Mesendoderm (in vitro differentiated cells): Measurements from ENCODE around the gene CDIPT.
"Not testable (repeated sequence)": the region's sequence is repeated elsewhere in the genome, so short reads cannot be mapped to it uniquely, and the experiment has no call there.

Experiments
- DNase-seq: peaks from one replicate; pipeline ENCODE4 v3.0.0; 2013
- H2AK5ac ChIP-seq: 2 replicates; pipeline ENCODE4 v1.6.1; 2013; ENCODE audit warnings: low read length, inconsistent platforms
- H2BK120ac ChIP-seq: 2 replicates; pipeline ENCODE4 v1.6.1; 2013; ENCODE audit warnings: low read depth, mild to moderate bottlenecking, low read length, moderate library complexity, mixed read lengths
- H2BK15ac ChIP-seq: replicated peaks from 2 replicates; pipeline ENCODE4 v1.6.1; 2013; ENCODE audit warnings: low read depth, mild to moderate bottlenecking, moderate library complexity
- H2BK5ac ChIP-seq: 2 replicates; pipeline ENCODE4 v1.6.1; 2013; ENCODE audit warnings: low read length, inconsistent platforms
- H3K18ac ChIP-seq: 2 replicates; pipeline ENCODE4 v1.6.1; 2013; ENCODE audit warnings: mild to moderate bottlenecking, low read length, mixed read lengths
- H3K23ac ChIP-seq: one replicate; pipeline ENCODE4 v1.6.1; 2013; ENCODE audit warnings: low read length
- H3K27ac ChIP-seq: 2 replicates; pipeline ENCODE4 v1.5.1; 2013; ENCODE audit warnings: low read depth, mild to moderate bottlenecking, inconsistent platforms, low read length, moderate library complexity
- H3K27me3 ChIP-seq: 2 replicates; pipeline ENCODE4 v1.6.1; 2013; ENCODE audit warnings: low read length, control low read depth, mild to moderate bottlenecking, inconsistent platforms; ENCODE audit not compliant: insufficient read depth, poor library complexity
- H3K36me3 ChIP-seq: 2 replicates; pipeline ENCODE4 v1.6.1; 2013; ENCODE audit warnings: low read length, inconsistent platforms; ENCODE audit not compliant: control insufficient read depth, insufficient read depth
- H3K4ac ChIP-seq: one replicate; pipeline ENCODE4 v1.6.1; 2013; ENCODE audit warnings: low read depth, mild to moderate bottlenecking, low read length, moderate library complexity
- H3K4me1 ChIP-seq: 2 replicates; pipeline ENCODE4 v1.6.1; 2013; ENCODE audit warnings: low read depth, low read length, inconsistent platforms; ENCODE audit not compliant: control insufficient read depth
- H3K4me2 ChIP-seq: 2 replicates; pipeline ENCODE4 v1.6.1; 2013; ENCODE audit warnings: low read length
- H3K4me3 ChIP-seq: 2 replicates; pipeline ENCODE4 v1.5.1; 2013; ENCODE audit warnings: mild to moderate bottlenecking, low read length
- H3K56ac ChIP-seq: one replicate; pipeline ENCODE4 v1.6.1; 2013; ENCODE audit warnings: low read length
- H3K79me1 ChIP-seq: 2 replicates; pipeline ENCODE4 v1.6.1; 2013; ENCODE audit warnings: low read length, inconsistent platforms
- H3K79me2 ChIP-seq: 2 replicates; pipeline ENCODE4 v1.6.1; 2013; ENCODE audit warnings: mild to moderate bottlenecking, low read length; ENCODE audit not compliant: control insufficient read depth, insufficient read depth
- H3K9ac ChIP-seq: 2 replicates; pipeline ENCODE4 v1.6.1; 2013; ENCODE audit warnings: low read length, inconsistent platforms
- H4K5ac ChIP-seq: one replicate; pipeline ENCODE4 v1.6.1; 2013; ENCODE audit warnings: low read length
- H4K8ac ChIP-seq: one replicate; pipeline ENCODE4 v1.6.1; 2013; ENCODE audit warnings: low read depth, mild to moderate bottlenecking, control low read depth, low read length, moderate library complexity
- WGBS: extraction: QIAGEN DNeasy Blood & Tissue Kit; methylation state at CpG from one replicate; pipeline ENCODE4 v1.1.7; 2013; ENCODE audit warnings: low lambda C conversion rate, missing lambda C conversion rate; ENCODE audit not compliant: insufficient coverage; ENCODE audit errors: extremely low coverage; 5-methylcytosine and 5-hydroxymethylcytosine counted together

CDIPT gene

DNA sequence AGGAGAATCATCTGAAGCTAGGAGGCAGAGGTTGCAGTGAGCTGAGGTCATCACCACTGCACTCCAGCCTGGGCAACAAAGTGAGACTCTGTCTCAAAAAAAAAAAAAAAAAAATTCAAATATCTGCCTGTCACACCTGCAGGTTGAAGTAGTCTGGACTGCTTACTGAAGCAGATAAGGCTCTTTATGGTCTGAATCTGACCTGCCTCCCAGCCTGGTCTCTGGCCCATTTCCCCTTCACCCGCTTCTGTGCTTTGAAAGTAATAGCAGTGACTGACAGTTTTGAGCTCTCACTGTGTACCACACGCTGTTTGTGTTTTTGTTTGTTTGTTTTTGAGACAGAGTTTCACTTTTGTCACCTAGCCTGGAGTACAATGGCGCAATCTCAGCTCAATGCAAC, 30.5 kb upstream of the CDIPT start:
- H3K18ac ChIP-seq, result no peak overlapping the region

DNA sequence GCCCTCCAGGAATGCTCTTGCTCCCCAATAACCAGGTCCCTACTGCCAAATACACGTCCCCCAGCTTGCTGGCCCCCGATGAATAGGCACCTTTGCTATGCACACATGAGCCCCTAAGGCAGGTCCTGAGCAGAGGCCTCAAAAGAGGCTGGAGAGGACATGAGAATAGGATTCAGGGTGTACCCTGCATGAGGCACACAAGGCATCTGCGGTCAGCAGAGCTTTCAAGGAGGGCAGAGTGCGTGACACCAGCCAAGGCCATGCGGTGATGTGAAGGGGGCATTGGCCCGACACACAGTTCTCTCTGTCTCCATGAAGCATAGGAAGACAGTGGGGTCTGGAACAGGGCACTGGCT, 29.4 kb upstream of the CDIPT start:
- Histone ChIP-seq H3K18ac (no peak overlapping the region), H3K4me2 (no peak overlapping the region), H3K56ac (no peak overlapping the region), H3K36me3 (no peaks in the 10 kb centered on the region), H4K8ac (no peak overlapping the region), H3K4ac (no peak overlapping the region), H4K5ac (no peak overlapping the region), H2AK5ac (no peak overlapping the region), H3K4me3 (no peak overlapping the region), H3K9ac (no peak overlapping the region), H2BK5ac (no peak overlapping the region), H3K27me3 (no peaks in the 10 kb centered on the region), H3K4me1 (no peaks in the 10 kb centered on the region), H3K79me1 (no peaks in the 10 kb centered on the region), H3K79me2 (no peaks in the 10 kb centered on the region), H3K23ac (no peak overlapping the region), H2BK15ac (no peak overlapping the region), H3K27ac (no peak overlapping the region), H2BK120ac (no peak overlapping the region)
- DNase-seq, result no peak
- WGBS, result no CpG with 5 or more reads among the region's 6 CpGs

More for the DNA sequence above, 30.5 kb upstream of the CDIPT start:
- Histone ChIP-seq H3K27ac (no peak overlapping the region), H3K4me1 (peaks cover 3% of the 10 kb centered on the region), H2BK15ac (no peak overlapping the region), H4K8ac (no peak overlapping the region), H4K5ac (no peak overlapping the region), H3K79me2 (no peaks in the 10 kb centered on the region), H3K79me1 (peaks cover 2% of the 10 kb centered on the region), H3K36me3 (no peaks in the 10 kb centered on the region), H2BK120ac (no peak overlapping the region), H3K4ac (no peak overlapping the region), H3K4me3 (no peak overlapping the region), H2BK5ac (no peak overlapping the region), H3K27me3 (no peaks in the 10 kb centered on the region), H3K56ac (no peak overlapping the region), H3K9ac (no peak overlapping the region), H3K23ac (no peak overlapping the region), H2AK5ac (no peak overlapping the region), H3K4me2 (no peak overlapping the region)
- WGBS, result no CpG with 5 or more reads among the region's 3 CpGs
- no peak for DNase-seq

DNA sequence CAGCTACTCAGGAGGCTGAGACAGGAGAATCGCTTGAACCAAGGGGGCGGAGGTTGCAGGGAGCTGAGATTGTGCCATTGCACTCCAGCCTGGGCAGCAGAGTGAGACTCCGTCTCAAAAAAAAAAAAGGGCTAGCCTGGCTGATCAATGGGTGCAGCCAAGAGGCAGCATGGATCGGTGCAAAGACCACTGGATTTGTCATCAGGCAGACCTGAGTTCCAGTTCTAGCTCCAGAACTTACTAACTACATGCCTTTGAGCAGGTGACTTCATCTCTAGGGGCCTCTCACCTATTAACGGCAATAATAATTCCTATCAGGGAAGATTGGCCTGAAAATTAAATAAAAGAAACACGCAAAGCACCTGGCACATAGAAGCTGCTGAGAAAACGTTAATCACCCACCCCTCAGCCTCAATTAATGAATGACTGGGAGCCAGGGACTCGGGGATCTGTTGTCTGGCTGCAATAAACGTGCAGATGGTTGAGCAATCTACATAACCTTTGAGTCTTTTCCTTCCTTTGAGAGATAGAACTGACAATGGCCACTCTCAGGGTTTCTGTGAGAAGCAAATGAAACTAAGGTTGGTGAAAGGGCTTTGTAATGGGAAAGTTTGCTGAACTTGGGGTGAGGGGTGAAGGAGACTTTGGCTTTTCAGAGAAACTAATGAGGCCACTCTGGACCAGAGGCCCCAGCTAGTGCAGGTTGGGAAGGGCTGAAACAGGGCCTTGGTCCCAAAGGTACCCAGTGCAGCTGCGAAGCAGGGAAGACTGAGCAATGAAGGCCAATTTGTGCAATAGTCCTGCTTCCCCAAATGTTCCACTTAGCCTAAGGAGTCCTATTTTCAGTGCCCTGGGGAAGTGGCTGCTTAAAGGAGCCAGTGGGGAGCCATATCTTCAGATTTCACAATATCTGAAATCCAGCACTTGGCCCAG, 28.8 kb upstream of the CDIPT start:
- H3K4ac ChIP-seq, result no peak overlapping the region
- H3K18ac ChIP-seq, result no peak overlapping the region
- DNase-seq, result no peak
- H3K4me1 ChIP-seq, result no peaks in the 10 kb centered on the region
- no peaks in the 10 kb centered on the region for H3K36me3 ChIP-seq
- no peak overlapping the region for H2AK5ac ChIP-seq
- H3K9ac ChIP-seq, result no peak overlapping the region
- WGBS, result no CpG with 5 or more reads among the region's 10 CpGs
- no peak overlapping the region for H4K8ac ChIP-seq
- H3K27ac ChIP-seq, result no peak overlapping the region
- H3K4me3 ChIP-seq, result no peak overlapping the region
- H3K27me3 ChIP-seq, result no peaks in the 10 kb centered on the region
- no peak overlapping the region for H3K56ac ChIP-seq
- H3K23ac ChIP-seq, result no peak overlapping the region
- no peak overlapping the region for H2BK120ac ChIP-seq
- H2BK5ac ChIP-seq, result no peak overlapping the region
- H3K79me2 ChIP-seq, result no peaks in the 10 kb centered on the region
- H2BK15ac ChIP-seq, result no peak overlapping the region
- H3K4me2 ChIP-seq, result no peak overlapping the region
- H4K5ac ChIP-seq, result no peak overlapping the region
- H3K79me1 ChIP-seq, result no peaks in the 10 kb centered on the region

DNA sequence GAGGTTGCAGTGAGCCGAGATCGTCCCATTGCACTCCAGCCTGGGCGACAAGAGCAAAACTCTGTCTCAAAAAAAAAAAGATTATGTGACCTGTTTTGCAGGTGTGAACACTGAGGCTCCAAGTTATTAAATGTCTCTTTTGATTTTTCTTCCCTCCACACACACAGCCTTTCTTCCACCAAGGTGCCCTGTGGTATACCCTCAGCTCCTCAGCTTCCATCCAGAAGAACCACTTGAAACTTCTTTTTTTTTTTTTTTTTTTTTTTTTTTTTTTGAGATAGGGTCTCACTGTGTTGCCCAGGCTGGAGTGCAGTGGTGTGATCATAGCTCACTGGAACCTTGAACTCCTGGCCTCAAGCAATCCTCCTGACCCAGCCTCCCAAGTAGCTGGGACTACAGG, 26.3 kb upstream of the CDIPT start:
- H3K18ac ChIP-seq, H3K4me1 ChIP-seq, H4K8ac ChIP-seq, H2BK15ac ChIP-seq, H3K4me3 ChIP-seq, H3K36me3 ChIP-seq, H3K27me3 ChIP-seq, H2BK5ac ChIP-seq, H3K9ac ChIP-seq, H4K5ac ChIP-seq, H3K56ac ChIP-seq, H2AK5ac ChIP-seq, H3K4ac ChIP-seq, H3K27ac ChIP-seq, H2BK120ac ChIP-seq, DNase-seq, H3K4me2 ChIP-seq, H3K79me1 ChIP-seq, H3K79me2 ChIP-seq, H3K23ac ChIP-seq: not testable (repeated sequence)
- no CpG with 5 or more reads among the region's 3 CpGs for WGBS

- Histone ChIP-seq H3K36me3 (peaks cover 2% of the 10 kb centered on the region), H3K23ac (no peak overlapping the region), H2BK5ac (no peak overlapping the region), H3K4me2 (no peak overlapping the region), H4K5ac (no peak overlapping the region), H3K9ac (no peak overlapping the region), H2BK15ac (no peak overlapping the region), H3K4me1 (no peaks in the 10 kb centered on the region), H3K79me1 (no peaks in the 10 kb centered on the region), H3K56ac (no peak overlapping the region), H3K27ac (no peak overlapping the region), H4K8ac (no peak overlapping the region), H3K4me3 (no peak overlapping the region), H3K4ac (no peak overlapping the region), H2BK120ac (no peak overlapping the region), H2AK5ac (no peak overlapping the region), H3K79me2 (no peaks in the 10 kb centered on the region), H3K18ac (no peak overlapping the region), H3K27me3 (no peaks in the 10 kb centered on the region)
- no peak for DNase-seq
- WGBS, result no CpG with 5 or more reads among the region's 6 CpGs
Measured at GRCh38 chr16:29883987-29884386, 21.0 kb upstream of the CDIPT start.

- no peak overlapping the region for H3K27ac ChIP-seq
- no peaks in the 10 kb centered on the region for H3K79me2 ChIP-seq
- H3K27me3 ChIP-seq, result no peaks in the 10 kb centered on the region
- H2BK15ac ChIP-seq, result no peak overlapping the region
- no peak overlapping the region for H3K4ac ChIP-seq
- no peak overlapping the region for H3K18ac ChIP-seq
- no peak for DNase-seq
- H3K36me3 ChIP-seq, result peaks cover 2% of the 10 kb centered on the region
- no peak overlapping the region for H4K5ac ChIP-seq
- no peak overlapping the region for H2BK5ac ChIP-seq
- H3K4me1 ChIP-seq, result no peaks in the 10 kb centered on the region
- H4K8ac ChIP-seq, result no peak overlapping the region
- WGBS, result no CpG with 5 or more reads among the region's 3 CpGs
- H3K4me3 ChIP-seq, result no peak overlapping the region
- H3K23ac ChIP-seq, result no peak overlapping the region
- no peaks in the 10 kb centered on the region for H3K79me1 ChIP-seq
- no peak overlapping the region for H3K9ac ChIP-seq
- H2BK120ac ChIP-seq, result no peak overlapping the region
- H3K56ac ChIP-seq, result no peak overlapping the region
- H3K4me2 ChIP-seq, result no peak overlapping the region
- H2AK5ac ChIP-seq, result no peak overlapping the region
Measured at GRCh38 chr16:29881050-29881449, 18.0 kb upstream of the CDIPT start.
